ENCODE measurements around the gene TMEM52. TPM values are rescaled to one million over a fixed set of nuclear protein-coding genes. Genes with fewer than 3 reads are reported as not detected.

TMEM52 gene
- total RNA-seq, 1 experiment from 2014 or later, result 1.2 TPM

DNA sequence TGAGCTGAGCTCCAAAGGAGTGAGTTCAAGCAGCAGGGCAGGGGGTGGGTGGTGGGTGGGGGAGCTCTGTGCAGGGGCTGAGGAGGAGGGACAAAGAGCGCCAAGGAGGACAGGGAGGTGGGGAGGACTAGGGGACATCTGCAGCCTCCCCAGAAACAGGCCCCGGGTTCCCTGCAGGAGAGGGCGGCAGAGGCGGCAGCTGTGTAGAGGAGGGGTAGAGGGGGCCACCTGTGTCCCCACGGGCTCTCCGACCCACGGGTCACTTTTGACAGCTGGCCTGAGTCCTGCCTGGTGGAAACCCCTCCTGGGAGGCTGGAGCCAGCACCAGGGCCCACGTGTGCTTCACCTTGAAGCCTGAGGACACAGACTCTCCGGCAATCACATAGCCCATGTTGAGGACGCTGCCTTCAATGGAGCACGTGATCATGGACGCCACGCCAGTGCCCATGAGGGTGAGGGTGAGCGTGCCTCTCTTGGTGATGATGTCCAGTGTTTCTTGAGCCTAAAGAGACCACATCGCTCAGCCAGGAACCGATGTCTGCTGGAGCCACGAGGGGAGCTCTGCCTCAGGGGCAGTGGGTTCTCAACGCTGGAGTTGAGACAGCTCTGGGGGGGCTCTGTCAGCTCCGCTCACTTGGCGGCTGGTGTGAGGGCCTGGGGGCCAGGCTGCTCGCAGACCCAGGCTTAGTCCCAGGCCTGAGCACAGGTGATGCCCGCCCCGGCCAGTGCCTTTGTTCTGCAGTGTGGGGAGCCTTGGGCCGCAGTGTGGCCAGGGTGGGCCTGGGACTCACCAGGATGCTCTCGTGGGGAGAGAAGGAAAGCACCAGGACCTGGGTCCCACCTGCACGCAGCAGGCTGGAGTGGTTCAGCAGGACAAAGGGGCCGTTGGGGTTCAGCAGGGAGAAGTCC lies 6.6 kb upstream of the TMEM52 start:
- ChIA-PET POLR2A (no interaction called here), CTCF (interaction anchor here (0.5 to 1.4 kb wide), 2 partner anchors 17 to 119 kb away, joined by 3 read pairs; no protein-coding TSS in a partner anchor)
- H3K36me3 Mint-ChIP-seq (ENCODE audit: insufficient read depth, unreplicated experiment), result peaks cover 7% of the 10 kb centered on the region
- H3K27ac Mint-ChIP-seq (ENCODE audit: low read depth, unreplicated experiment), result no peak overlapping the region
- TF ChIP-seq, protein P1, sequence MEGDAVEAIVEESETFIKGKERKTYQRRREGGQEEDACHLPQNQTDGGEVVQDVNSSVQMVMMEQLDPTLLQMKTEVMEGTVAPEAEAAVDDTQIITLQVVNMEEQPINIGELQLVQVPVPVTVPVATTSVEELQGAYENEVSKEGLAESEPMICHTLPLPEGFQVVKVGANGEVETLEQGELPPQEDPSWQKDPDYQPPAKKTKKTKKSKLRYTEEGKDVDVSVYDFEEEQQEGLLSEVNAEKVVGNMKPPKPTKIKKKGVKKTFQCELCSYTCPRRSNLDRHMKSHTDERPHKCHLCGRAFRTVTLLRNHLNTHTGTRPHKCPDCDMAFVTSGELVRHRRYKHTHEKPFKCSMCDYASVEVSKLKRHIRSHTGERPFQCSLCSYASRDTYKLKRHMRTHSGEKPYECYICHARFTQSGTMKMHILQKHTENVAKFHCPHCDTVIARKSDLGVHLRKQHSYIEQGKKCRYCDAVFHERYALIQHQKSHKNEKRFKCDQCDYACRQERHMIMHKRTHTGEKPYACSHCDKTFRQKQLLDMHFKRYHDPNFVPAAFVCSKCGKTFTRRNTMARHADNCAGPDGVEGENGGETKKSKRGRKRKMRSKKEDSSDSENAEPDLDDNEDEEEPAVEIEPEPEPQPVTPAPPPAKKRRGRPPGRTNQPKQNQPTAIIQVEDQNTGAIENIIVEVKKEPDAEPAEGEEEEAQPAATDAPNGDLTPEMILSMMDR (IDR thresholded peaks at IDR 0.05; ENCODE audit: unreplicated experiment), result no peak
- no TSS peak for BruUV-seq (replicated peaks)
- H3K4me1 Mint-ChIP-seq (ENCODE audit: insufficient read depth, unreplicated experiment), result no peaks in the 10 kb centered on the region
- DNase-seq (ENCODE audit: unreplicated experiment), result no peak
- no peaks in the 10 kb centered on the region for H3K9me3 Mint-ChIP-seq (ENCODE audit: unreplicated experiment)
- no peaks in the 10 kb centered on the region for H3K27me3 Mint-ChIP-seq (ENCODE audit: insufficient read depth, unreplicated experiment)
- H3K4me3 Mint-ChIP-seq (ENCODE audit: unreplicated experiment), result no peak overlapping the region
- intact Hi-C loops (cut with micrococcal nuclease), result no loop called here

DNA sequence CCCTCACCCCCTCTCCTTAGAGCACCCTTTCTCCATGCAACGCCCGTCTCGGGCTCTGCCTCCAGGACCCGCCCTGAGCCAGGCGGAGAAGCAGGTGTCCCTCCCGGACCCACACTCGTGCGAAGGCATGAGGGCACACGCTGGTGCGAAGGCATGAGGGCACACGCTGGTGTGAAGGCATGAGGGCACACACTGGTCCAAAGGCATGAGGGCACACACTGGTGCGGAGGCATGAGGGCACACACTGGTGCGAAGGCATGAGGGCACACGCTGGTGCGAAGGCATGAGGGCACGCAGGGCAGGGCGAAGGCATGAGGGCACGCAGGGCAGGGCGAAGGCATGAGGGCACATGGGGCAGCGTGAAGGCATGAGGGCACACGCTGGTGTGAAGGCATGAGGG lies 5.8 kb upstream of the TMEM52 start:
- intact Hi-C loops (cut with micrococcal nuclease), result no loop called here
- no peak overlapping the region for H3K27ac Mint-ChIP-seq (ENCODE audit: low read depth, unreplicated experiment)
- H3K4me1 Mint-ChIP-seq (ENCODE audit: insufficient read depth, unreplicated experiment), result no peaks in the 10 kb centered on the region
- H3K27me3 Mint-ChIP-seq (ENCODE audit: insufficient read depth, unreplicated experiment), result no peaks in the 10 kb centered on the region
- POLR2A ChIA-PET, result no interaction called here
- DNase-seq (ENCODE audit: unreplicated experiment), result no peak
- peaks cover 7% of the 10 kb centered on the region for H3K36me3 Mint-ChIP-seq (ENCODE audit: insufficient read depth, unreplicated experiment)
- no peaks in the 10 kb centered on the region for H3K9me3 Mint-ChIP-seq (ENCODE audit: unreplicated experiment)
- BruUV-seq (replicated peaks), result no TSS peak
- CTCF ChIA-PET, result interaction anchor here (1.4 kb wide), 1 partner anchor 119 kb away, joined by 3 read pairs; no protein-coding TSS in a partner anchor
- TF ChIP-seq, protein P1 (IDR thresholded peaks at IDR 0.05; ENCODE audit: unreplicated experiment), result no peak
- no peak overlapping the region for H3K4me3 Mint-ChIP-seq (ENCODE audit: unreplicated experiment)

DNA sequence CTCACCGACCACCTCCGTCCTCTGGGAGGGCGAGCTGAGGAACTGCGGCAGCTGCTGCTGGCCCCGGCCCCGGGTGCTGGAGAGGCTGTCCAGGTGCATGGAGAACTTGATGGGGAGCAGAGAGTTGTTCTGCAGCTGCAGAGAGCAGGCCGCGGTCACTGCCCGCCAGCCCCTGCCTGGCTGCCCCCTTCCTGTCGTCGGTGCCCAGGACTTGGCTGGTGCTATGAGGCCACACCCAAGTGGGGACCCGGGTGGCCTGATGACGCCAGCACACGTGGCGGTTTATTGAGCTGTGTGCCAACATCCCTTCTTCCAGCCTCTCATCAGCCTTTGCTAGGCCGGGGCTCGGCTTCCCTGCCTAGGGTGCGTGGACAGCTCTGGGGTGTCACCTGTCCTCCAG lies 5.3 kb upstream of the TMEM52 start:
- no peak overlapping the region for H3K4me3 Mint-ChIP-seq (ENCODE audit: unreplicated experiment)
- DNase-seq (ENCODE audit: unreplicated experiment), result no peak
- CTCF ChIA-PET, result no interaction called here
- H3K36me3 Mint-ChIP-seq (ENCODE audit: insufficient read depth, unreplicated experiment), result peaks cover 7% of the 10 kb centered on the region
- no peak overlapping the region for H3K27ac Mint-ChIP-seq (ENCODE audit: low read depth, unreplicated experiment)
- TF ChIP-seq, protein P1 (IDR thresholded peaks at IDR 0.05; ENCODE audit: unreplicated experiment), result no peak
- H3K9me3 Mint-ChIP-seq (ENCODE audit: unreplicated experiment), result no peaks in the 10 kb centered on the region
- H3K4me1 Mint-ChIP-seq (ENCODE audit: insufficient read depth, unreplicated experiment), result no peaks in the 10 kb centered on the region
- POLR2A ChIA-PET, result no interaction called here
- intact Hi-C loops (cut with micrococcal nuclease), result no loop called here
- no TSS peak for BruUV-seq (replicated peaks)
- no peaks in the 10 kb centered on the region for H3K27me3 Mint-ChIP-seq (ENCODE audit: insufficient read depth, unreplicated experiment)

DNA sequence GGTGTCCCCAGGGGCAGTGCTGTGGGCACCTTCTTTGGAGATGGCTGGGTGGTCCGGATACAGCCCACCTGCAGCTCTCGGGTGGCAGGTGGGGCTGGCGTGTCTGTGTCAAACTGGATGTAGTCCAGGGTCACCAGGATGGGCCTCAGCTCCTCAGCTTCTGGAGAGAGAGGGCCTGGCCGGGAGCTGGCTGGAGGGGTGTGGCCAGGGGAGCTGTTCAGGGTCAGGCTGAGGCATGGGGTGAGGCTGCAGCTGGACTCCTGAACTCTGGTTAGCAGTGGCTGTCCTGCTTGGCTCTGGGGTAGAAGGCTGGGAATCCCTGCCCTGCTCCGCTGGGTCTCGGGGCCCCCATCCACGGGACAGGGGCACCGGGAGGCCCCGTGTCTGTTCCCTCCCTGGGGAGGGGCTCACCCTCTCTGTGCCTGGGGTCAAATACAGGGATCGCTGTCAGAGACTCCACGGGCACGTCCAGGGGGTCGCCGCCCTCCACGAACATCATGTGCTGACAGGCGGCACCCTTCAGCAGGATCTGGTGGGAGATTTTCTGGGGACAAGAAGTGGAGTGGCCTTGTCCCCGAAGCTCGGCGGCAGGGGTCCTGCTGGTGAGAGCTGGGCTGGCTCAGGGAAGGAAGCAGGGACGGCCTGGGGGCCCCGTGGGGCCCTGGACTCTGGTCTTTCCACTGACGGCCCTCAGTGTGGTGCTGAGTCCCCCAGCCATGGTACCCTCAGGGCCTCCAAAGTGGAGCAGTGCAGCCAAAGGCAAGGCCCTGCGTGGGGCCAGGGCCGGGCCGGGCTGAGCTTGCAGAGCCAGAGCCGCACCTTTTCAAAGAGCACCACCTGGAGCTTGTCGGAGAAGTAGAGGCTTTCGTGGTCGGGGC lies 4.1 kb upstream of the TMEM52 start:
- ChIA-PET CTCF (interaction anchor here (0.7 kb wide), 1 partner anchor 16 kb away, joined by 4 read pairs; no protein-coding TSS in a partner anchor), POLR2A (no interaction called here)
- intact Hi-C loops (cut with micrococcal nuclease), result no loop called here
- H3K27ac Mint-ChIP-seq (ENCODE audit: low read depth, unreplicated experiment), result no peak overlapping the region
- no TSS peak for BruUV-seq (replicated peaks)
- TF ChIP-seq, protein P1 (IDR thresholded peaks at IDR 0.05; ENCODE audit: unreplicated experiment), result no peak
- no peak for DNase-seq (ENCODE audit: unreplicated experiment)
- no peak overlapping the region for H3K4me3 Mint-ChIP-seq (ENCODE audit: unreplicated experiment)
- no peaks in the 10 kb centered on the region for H3K27me3 Mint-ChIP-seq (ENCODE audit: insufficient read depth, unreplicated experiment)
- no peaks in the 10 kb centered on the region for H3K4me1 Mint-ChIP-seq (ENCODE audit: insufficient read depth, unreplicated experiment)
- no peaks in the 10 kb centered on the region for H3K9me3 Mint-ChIP-seq (ENCODE audit: unreplicated experiment)
- peaks cover 7% of the 10 kb centered on the region for H3K36me3 Mint-ChIP-seq (ENCODE audit: insufficient read depth, unreplicated experiment)

All from MCF 10A (cell line).